GM19328 (cell line): Measurements from ENCODE around the gene WASHC1.
"Not testable (repeated sequence)": the region's sequence is repeated elsewhere in the genome, so short reads cannot be mapped to it uniquely, and the experiment has no call there.

Experiments
- ATAC-seq: cut with Tn5 transposase; IDR thresholded peaks from one replicate; pipeline ENCODE4 v1.9.1; 2021; ENCODE audit warnings: mild to moderate bottlenecking, moderate library complexity; ENCODE audit not compliant: unreplicated experiment

Gene WASHC1, protein sequence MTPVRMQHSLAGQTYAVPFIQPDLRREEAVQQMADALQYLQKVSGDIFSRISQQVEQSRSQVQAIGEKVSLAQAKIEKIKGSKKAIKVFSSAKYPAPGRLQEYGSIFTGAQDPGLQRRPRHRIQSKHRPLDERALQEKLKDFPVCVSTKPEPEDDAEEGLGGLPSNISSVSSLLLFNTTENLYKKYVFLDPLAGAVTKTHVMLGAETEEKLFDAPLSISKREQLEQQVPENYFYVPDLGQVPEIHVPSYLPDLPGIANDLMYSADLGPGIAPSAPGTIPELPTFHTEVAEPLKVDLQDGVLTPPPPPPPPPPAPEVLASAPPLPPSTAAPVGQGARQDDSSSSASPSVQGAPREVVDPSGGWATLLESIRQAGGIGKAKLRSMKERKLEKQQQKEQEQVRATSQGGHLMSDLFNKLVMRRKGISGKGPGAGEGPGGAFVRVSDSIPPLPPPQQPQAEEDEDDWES

DNA sequence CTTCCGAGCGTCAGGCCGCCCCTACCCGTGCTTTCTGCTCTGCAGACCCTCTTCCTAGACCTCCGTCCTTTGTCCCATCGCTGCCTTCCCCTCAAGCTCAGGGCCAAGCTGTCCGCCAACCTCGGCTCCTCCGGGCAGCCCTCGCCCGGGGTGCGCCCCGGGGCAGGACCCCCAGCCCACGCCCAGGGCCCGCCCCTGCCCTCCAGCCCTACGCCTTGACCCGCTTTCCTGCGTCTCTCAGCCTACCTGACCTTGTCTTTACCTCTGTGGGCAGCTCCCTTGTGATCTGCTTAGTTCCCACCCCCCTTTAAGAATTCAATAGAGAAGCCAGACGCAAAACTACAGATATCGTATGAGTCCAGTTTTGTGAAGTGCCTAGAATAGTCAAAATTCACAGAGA is at the start of gene WASHC1:
WASHC1 (minus strand) TSS at position 101 of the 400 bp plus-strand sequence. CDS start 4,457 bp downstream, outside the sequence.
- ATAC-seq, result not testable (repeated sequence)

DNA sequence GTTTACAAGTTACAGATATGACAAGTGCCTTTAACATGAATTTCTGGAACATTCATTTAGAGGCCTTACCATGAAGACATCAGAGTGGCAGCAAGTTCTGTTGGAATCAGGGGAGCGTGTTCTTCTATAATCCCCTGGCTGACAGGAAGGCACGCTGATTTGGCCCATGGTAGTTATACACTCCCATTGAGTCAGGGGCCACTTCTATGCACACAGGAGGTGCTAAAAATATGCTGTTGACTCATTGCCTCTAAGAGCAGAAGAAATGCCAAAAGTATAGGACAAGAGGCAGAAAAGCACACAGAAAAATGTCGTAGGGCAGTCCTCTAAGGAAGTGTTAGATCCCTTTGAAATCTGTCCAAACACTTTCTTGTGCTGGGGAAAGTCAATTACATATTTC is 49.1 kb upstream of the WASHC1 start:
- ATAC-seq, result not testable (repeated sequence)

DNA sequence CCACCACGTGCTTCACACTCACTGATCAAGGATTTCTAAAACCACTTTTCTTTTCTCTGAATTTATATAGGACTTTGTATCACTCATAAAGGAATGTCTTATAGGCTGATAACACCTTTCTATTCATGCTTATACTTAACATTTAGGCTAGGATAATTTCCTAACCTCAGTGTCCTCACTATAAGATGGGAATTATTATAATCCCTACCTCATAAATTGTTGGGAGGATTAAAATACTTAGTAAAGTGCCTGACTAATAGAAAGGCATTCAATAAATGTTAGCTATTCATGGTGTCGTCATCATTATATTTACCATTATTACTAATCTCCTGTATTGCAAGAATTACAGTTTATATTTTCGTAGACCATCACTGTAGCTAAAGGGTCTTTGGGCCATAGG is 47.1 kb upstream of the WASHC1 start:
- not testable (repeated sequence) for ATAC-seq

DNA sequence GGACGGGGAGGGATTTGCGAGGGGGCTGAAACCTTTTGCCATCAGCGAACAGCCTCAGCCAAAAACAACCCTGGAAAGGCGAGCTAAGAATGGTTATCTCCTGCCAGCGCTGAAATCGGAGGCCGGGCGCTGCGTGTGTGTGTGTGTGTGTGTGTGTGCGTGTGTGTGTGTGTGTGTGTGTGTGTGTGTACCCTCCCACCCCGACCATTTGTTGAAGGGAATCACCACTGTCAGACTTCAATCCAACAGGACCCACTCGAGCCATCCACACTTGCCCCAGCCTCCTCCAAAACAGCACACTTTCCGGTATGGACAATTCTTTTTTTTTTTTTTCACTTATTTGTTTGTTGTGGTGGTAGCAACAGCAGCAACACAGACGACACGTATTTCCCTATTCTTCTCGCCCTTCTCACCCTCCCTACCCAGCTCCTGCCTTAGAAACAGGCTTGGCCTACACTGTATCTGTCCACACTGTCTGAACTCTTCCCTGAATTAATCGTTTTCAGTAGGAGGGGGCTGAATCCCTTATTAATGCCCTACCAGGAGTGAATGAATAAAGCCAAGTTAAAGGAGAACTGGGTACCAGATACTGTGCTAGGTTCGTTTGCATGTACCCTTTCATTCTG is 44.8 kb upstream of the WASHC1 start:
- ATAC-seq, result not testable (repeated sequence)

DNA sequence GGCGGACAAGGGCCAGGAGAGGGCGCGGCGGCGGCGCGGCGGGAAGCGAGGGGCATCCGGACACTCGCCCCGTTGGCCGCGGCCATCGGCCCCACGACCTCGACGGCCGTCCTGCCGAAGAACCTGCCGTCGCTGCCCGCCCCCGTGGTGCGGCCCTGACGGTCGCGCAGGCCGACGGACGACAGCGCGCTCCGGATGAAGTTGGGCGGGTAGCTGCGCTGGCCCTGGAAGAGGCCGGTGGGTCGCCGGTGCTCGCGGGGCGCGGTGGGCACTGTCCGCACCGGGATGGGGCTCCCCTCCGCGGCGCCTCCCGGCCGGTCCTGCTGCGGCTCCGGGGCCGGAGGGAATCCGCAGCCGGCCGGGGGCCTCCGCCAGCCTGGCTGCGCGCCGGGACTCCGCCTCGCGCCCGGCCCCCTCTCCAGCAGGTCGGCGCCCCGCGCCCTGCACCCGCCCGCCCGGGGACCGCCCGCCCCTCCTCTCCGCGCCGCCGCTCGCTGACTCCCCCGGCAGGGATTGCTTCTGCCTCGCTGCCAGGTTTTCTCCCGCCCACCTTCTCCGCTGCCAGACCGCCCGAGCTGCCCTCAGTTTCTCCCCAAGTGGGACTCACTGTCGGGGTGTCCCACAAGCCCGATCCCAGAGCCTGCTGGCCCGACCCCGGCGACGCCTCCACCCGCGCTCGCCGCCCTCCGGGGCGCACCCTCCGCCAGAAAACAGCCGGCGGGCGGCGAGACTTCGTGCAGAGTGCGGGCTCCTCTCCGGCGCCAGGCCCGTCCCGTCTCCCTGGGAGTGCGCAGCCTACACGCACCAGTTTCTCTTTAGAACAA is 44.0 kb upstream of the WASHC1 start:
- ATAC-seq, result not testable (repeated sequence)

DNA sequence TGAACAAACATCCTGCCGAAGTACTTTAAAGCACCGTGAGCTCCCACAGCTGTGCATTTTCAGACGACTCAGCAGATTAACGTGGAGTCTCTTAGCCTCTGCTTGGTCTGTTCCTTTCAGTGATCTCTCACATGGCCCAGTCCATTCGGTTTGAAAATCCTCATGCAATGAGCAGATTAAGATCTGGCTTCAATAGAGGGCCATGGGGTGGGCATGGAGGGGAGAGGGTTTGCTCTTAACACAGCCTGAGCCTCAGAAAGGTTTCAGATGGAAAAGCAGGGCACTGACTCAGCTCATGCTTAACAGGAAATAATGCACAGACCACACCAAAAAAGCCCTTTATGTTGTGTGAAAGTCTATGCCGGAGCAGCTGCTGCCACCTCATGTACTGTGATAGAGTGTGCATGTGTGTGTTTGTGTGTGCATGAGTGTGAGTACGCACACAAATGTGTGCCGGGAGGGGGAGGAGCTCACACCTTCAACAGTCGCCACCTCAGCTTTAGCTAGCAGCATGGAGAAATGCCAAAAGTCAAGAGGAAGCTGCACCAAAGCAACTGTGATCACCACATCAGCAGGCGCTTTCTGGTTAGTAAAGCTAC is 33.9 kb upstream of the WASHC1 start:
- ATAC-seq, result not testable (repeated sequence)

DNA sequence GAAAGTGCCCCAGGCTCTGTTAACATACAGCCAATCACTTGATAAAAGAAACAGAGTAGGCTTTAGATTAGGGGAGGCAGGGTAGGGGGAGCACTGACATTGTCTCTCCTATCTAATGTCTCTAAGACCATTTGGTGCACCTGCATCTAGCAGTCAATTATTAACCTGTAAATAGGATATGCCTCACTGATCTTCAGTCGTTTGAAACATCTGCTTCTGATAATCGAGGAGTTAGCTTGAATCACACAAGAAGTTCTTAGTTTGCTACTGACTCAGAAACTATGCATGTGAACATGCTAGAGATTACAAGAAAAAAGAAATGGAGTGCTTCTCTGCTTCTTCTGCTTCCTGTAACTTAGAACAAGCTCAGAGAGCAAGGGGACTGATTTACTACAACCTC is 23.4 kb upstream of the WASHC1 start:
- not testable (repeated sequence) for ATAC-seq

DNA sequence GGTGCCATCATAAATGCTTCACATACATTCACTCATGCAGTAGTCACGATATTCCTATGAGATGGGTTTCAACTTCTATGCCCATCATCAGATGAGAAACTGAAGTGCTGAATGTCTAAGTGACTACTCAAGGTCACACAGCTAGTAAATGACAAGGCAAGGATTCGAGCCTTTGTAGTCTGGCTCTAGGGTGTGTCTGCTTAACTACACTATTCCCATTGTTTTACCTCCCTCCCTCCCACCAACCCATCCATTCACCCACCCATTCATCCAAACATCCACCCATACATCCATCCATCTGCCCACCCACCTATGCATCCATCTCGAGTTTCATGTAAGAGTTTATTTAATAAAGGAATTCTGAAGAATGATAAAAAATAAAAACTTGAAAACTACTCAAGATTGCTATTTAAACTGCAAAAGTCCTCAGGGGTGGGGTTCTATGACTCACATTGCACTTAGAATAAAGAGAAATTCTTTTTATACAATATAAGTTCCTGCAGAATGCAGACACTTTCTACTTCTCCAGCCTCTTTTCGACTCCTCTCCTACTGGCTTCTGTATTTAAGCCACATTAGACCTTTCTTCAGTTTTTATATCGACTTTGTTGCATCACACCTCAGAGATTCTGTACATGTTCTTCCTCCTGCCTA is 19.1 kb upstream of the WASHC1 start:
- not testable (repeated sequence) for ATAC-seq

DNA sequence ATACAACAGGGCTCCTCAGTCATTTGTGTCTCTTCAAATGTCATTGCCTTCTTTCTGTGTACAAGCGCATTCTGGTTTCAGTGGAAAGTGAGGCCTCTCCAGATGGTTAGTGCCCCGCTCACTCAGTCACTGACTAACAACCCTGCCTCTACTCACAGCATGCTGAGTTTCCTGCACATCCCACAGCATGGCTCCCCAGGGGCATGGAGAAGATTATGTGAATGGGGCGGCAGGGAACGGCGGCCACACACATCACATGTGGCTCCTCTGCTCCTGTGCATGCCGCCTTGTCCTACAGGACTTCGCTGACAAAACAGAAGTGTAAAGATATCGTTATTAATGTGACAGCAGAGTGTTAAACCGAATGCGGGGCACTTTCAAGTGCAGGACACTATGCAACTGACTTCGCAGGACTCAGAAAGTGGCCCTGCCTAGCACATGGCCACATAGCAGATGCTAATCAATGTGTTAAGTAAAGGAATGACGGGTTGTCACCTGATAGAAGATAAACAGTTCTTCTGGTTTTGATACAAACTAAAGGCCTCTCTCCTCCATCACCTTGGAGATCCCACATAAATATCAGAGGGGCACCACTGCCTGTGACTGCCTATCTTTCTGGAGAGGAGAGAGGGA is 17.5 kb upstream of the WASHC1 start:
- ATAC-seq, result not testable (repeated sequence)

DNA sequence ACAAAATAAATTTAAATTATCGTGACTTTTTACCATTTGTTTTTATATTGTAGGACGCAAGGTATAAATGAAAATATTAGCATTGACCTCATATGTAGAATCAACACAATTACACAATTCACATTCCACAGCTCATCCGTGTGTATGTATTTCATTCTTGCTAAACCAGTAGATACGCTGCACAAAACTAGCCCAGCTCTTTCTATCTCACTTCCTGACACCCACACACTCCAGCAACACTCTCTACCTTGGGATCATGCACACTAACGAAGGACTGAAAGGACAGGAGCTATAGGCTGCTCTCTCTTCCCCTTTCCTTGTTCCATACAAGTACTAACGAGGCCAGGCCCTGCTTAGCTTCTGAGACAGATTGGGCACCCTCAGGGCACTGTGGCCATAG is 16.9 kb upstream of the WASHC1 start:
- not testable (repeated sequence) for ATAC-seq

DNA sequence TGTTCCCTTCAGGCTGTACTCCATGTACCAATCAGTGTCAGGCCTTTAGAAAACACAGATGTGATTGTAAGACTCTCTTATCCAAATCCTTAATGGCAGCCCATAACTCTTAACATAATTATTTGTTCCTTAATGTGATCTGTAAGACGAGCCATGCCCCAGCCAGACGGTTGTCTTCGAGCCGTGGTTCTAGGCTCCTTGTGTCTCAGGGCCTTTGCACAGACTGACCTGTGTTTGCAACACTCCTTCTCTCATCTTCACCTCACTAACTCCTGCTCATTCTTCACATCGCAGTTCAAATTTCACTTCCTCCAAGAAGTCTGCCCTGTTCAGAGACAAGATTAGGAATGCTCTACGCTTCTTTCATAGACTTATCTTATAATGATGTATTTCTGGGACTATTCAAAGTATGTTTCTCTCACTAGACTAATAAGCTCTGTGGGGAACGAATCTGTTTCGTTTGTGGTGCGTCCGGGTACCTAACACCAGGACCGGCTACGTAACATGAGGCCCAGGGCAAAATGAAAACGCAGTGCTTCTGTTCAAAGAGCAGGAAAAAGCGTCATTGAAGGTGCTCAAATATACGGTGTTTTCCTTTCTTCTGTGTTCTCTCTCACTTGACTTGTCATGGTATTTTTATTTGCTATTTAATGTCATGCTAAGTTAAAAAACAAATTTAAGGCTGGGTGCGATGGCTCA is 16.1 kb upstream of the WASHC1 start:
- ATAC-seq, result not testable (repeated sequence)

DNA sequence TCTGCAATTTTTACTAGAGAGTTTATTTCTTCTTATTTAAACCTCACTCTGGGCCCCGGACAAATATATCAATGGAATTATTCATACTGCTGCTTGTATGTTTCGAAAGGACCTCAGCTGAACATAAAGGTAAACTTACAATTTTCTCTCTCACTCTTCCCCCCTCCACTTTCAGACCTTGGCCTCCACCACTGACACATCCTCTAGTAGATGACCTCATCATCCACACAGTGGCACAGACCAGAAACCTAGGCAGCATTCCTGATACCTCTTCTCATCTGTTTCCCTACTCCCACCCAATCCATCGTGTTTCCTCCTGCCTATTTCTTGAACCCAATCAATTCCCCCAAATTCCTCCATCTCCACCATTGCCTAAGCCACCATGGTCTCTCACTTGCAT is 15.2 kb upstream of the WASHC1 start:
- ATAC-seq, result not testable (repeated sequence)

DNA sequence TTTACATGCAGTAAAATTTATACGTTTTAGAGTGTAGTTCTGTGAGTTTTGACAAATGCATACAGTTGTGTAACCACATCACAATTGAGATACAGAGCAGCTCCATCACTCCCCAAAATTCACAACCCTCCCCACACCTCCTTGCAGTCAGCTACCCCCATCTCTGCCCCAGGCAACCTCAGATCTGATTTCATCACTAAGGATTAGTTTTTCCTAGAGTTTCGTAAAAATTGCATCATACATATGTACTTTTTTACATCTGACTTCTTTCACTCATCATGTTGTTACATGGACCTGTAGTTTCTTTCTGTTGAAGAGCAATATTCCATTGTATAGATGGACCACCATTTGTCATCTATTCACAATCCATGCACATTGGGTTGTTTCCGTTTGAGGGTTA is 14.4 kb upstream of the WASHC1 start:
- ATAC-seq, result not testable (repeated sequence)

DNA sequence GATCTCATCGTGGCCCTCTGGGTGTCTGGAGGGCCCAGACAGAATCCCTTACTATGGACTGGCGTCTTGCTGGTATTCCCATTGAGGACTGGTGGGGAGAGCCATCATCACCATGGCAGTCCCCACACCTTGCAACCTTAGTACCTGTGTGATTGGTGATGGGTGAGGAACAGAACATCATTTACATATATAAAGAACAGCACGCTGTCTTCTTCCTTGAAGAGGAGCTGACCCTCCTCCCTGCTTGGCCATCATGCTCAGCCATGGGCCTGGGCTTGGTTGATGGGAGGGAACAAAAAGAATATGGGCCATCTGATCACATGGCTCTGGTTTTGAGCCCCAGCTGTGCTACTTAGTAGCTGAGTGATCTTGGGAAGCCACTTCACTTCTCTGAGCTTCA is 13.9 kb upstream of the WASHC1 start:
- not testable (repeated sequence) for ATAC-seq

DNA sequence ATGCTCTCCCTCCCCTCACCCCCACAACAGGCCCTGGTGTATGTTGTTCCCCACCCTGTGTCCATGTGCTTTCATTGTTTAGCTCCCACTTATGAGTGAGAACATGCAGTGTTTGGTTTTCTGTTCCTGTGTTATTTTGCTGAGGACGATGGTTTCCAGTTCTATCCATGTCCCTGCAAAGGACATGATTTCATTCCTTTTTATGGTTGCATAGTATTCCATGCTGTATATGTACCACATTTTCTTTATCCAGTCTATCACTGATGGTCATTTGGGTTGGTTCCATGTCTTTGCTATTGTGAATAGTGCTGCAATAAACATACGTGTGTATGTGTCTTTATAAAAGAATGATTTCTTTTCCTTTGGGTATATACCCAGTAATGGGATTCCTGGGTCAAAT is 12.6 kb upstream of the WASHC1 start:
- ATAC-seq, result not testable (repeated sequence)

DNA sequence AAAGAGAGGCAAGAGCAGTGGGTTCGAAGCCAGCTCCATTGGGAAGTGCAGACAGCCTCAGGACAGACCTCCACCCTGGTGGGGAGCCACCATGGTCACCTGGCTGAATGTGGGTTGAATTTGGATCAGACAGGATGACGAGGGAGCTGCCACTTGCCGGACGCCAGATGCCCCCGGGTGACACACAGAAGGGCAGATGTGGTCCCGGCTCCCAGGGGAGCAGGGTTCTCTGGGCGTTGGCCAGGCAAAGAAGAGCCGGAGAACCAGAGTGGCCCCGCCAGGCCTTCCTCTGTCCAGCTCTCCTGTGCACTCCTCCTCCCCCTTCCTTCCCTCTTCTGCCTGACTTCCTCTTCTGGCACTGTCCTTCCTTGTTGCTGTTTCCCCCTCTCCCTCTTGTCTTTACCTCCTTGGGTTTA is 12.0 kb upstream of the WASHC1 start:
- not testable (repeated sequence) for ATAC-seq

DNA sequence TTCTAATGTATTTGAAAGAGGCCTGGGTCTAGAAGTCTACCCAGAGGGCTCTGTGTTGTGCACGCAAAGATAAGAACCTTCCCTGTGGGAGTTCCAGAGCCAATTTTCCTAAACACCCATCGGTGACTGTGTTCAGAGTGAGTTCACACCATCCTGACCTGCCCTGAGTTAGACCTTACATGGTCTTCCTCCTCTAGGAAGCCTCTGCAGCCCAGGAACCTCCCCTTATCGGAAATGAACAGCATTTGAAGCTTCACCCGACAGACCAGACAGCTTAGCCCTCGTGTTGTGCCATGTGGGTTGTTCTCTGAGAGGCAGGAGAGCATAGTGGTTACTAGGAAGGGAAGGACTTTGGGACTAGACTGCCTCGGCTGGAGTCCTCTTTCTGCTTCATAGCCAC is 3.1 kb upstream of the WASHC1 start:
- ATAC-seq, result not testable (repeated sequence)

DNA sequence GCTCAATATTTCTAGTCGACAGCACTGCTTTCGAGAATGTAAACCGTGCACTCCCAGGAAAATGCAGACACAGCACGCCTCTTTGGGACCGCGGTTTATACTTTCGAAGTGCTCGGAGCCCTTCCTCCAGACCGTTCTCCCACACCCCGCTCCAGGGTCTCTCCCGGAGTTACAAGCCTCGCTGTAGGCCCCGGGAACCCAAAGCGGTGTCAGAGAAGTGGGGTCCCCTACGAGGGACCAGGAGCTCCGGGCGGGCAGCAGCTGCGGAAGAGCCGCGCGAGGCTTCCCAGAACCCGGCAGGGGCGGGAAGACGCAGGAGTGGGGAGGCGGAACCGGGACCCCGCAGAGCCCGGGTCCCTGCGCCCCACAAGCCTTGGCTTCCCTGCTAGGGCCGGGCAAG is 481 bp downstream of the WASHC1 start:
- ATAC-seq, result not testable (repeated sequence)

DNA sequence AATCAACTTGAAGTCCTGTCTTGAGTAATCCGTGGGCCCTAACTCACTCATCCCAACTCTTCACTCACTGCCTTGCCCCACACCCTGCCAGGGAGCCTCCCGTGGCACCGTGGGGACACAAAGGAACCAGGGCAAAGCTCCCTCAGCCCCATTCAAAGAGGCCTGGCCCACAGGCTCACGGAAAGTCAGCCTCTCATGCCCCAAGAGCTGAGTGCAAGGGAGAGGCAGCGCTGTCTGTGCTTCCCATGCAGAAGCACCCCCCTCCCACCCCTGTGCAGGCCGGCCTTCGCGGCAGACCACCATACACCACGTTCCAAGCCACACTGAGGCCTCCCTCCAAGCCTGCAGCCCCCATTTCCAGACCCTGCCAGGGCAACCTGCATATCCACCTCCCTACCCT is 7.6 kb downstream of the WASHC1 start:
- not testable (repeated sequence) for ATAC-seq
